ENCODE results near the gene ALPK3.

Gene ALPK3

GRCh38 chr15:84883916-84884781 lies 67.0 kb downstream of the ALPK3 start, which contains the start of gene SLC28A1:
Gene SLC28A1, plus strand, starts transcription at chr15:84884662. Its CDS starts 3,099 bp downstream, at chr15:84887761.
- no peaks in the 10 kb centered on the region for H3K9me3 ChIP-seq (ENCODE audit: control insufficient read depth, low read length)
- no peaks in the 10 kb centered on the region for H3K27me3 ChIP-seq (ENCODE audit: control insufficient read depth, insufficient read depth, low read length)
- H3K9ac ChIP-seq: no peak within 1 kb of the TSS
- H3K4me3 ChIP-seq (ENCODE audit: low read depth, low read length): no peak within 1 kb of the TSS
- H3K27ac ChIP-seq: no peak within 1 kb of the TSS
- H3K36me3 ChIP-seq (ENCODE audit: control insufficient read depth, insufficient read depth, low read length): no peaks in the 10 kb centered on the region
- H2AFZ ChIP-seq: no peak within 1 kb of the TSS
- no peak for TF ChIP-seq CTCF (IDR thresholded peaks at IDR 0.05)
- no peaks in the 10 kb centered on the region for H3K79me2 ChIP-seq
- H3K4me1 ChIP-seq: no peaks in the 10 kb centered on the region
- H3K4me2 ChIP-seq (ENCODE audit: low read length): no peak within 1 kb of the TSS

GRCh38 chr15:84885801-84886200 lies 68.6 kb downstream of the ALPK3 start:
- H3K9ac ChIP-seq: no peak overlapping the region
- H3K4me1 ChIP-seq: no peaks in the 10 kb centered on the region
- no peak overlapping the region for H3K4me3 ChIP-seq (ENCODE audit: low read depth, low read length)

GRCh38 chr15:84886211-84886983 lies 69.2 kb downstream of the ALPK3 start:
- no peak overlapping the region for H3K4me2 ChIP-seq (ENCODE audit: low read length)
- H3K36me3 ChIP-seq (ENCODE audit: control insufficient read depth, insufficient read depth, low read length): no peaks in the 10 kb centered on the region
- H3K27me3 ChIP-seq (ENCODE audit: control insufficient read depth, insufficient read depth, low read length): no peaks in the 10 kb centered on the region
- no peak overlapping the region for H3K4me3 ChIP-seq (ENCODE audit: low read depth, low read length)
- no peak overlapping the region for H3K9ac ChIP-seq
- no peak overlapping the region for H3K27ac ChIP-seq
- no peaks in the 10 kb centered on the region for H3K4me1 ChIP-seq
- H3K9me3 ChIP-seq (ENCODE audit: control insufficient read depth, low read length): no peaks in the 10 kb centered on the region
- no peaks in the 10 kb centered on the region for H3K79me2 ChIP-seq
- no peak overlapping the region for H2AFZ ChIP-seq
- TF ChIP-seq CTCF (IDR thresholded peaks at IDR 0.05): no peak

More at GRCh38 chr15:84885801-84886200, 68.6 kb downstream of the ALPK3 start:
- Histone ChIP-seq H3K9me3 (ENCODE audit: control insufficient read depth, low read length) (no peaks in the 10 kb centered on the region), H3K36me3 (ENCODE audit: control insufficient read depth, insufficient read depth, low read length) (no peaks in the 10 kb centered on the region), H3K79me2 (no peaks in the 10 kb centered on the region), H3K27ac (no peak overlapping the region), H3K27me3 (ENCODE audit: control insufficient read depth, insufficient read depth, low read length) (no peaks in the 10 kb centered on the region), H2AFZ (no peak overlapping the region), H3K4me2 (ENCODE audit: low read length) (no peak overlapping the region)
- no peak for TF ChIP-seq CTCF (IDR thresholded peaks at IDR 0.05)

- no peaks in the 10 kb centered on the region for H3K9me3 ChIP-seq (ENCODE audit: control insufficient read depth, low read length)
- no peak overlapping the region for H3K4me3 ChIP-seq (ENCODE audit: low read depth, low read length)
- no peak for TF ChIP-seq CTCF (IDR thresholded peaks at IDR 0.05)
- no peaks in the 10 kb centered on the region for H3K36me3 ChIP-seq (ENCODE audit: control insufficient read depth, insufficient read depth, low read length)
- no peak overlapping the region for H3K4me2 ChIP-seq (ENCODE audit: low read length)
- H3K27ac ChIP-seq: no peak overlapping the region
- H3K4me1 ChIP-seq: no peaks in the 10 kb centered on the region
- no peak overlapping the region for H2AFZ ChIP-seq
- H3K9ac ChIP-seq: no peak overlapping the region
- no peaks in the 10 kb centered on the region for H3K79me2 ChIP-seq
- H3K27me3 ChIP-seq (ENCODE audit: control insufficient read depth, insufficient read depth, low read length): no peaks in the 10 kb centered on the region
These were observed 69.8 kb downstream of the ALPK3 start for GRCh38 chr15:84886984-84887299.
